Retina (tissue), 1 donor: ENCODE measurements around the gene IPPK.

ENCODE experiments used
- DNase-seq: peaks from one replicate; pipeline ENCODE4 v3.0.0-alpha.2; 2016

Gene IPPK

GRCh38 chr9:92655896-92656536, 13.9 kb downstream of the IPPK start:
- DNase-seq: no peak

GRCh38 chr9:92655366-92655765, 14.6 kb downstream of the IPPK start:
- no peak for DNase-seq

GRCh38 chr9:92654481-92655301, 15.2 kb downstream of the IPPK start:
- no peak for DNase-seq

DNA sequence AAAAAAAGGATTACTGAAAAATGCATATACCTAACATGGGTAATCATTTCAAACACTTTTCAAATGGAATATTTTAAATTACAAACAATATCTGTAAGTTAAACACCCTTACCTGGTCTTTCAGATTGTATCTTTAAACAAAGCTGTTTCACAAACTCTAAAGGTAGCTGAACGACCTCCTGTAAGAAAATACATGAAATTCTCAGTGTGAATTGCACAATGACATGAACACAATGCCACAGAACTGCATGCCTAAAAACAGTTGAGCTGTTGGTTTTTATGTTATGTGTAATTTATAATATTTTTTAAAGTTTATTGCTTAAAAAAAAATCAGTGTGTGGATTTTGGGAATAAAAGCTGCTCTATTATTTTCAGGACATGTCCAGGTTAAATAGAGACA, 17.5 kb downstream of the IPPK start:
- no peak for DNase-seq

DNA sequence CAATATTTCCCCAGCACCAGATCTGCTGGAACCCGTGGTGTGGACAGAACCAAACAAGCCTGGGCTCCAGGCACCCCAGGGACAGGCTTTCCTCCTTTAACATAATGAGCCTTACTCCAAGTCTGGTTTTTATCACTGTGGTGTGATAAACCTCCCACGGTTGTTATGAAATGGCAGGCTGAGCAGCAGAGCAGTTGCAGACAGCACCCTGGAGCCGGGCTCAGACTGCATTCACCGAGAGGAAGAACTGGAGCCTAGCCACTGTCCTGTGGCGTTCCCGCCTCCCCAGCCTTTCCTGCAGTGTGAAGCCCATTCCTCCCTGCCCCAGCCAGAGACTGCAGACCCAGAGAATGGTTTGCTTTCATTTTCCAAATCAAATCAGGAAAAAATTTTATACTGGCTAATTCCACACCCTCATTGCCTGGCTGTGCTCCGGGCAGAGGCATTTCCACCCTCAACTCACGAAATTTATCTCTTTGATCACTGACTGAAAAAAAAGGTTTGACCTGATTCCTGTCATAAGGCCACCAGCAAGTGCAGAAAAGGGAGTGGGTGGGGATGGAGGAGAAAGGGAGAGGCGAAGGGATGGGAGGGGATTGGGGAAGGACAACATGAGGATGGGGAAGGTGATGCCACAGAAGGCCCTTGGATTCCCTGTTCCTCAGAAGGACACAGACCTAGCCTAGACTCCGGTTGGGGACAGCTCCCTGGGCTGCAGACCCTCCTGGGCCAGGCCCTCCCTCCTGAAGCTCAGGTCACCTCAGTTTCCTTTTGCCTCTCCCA, 18.9 kb downstream of the IPPK start:
- no peak for DNase-seq

- DNase-seq: no peak
These were observed 19.6 kb downstream of the IPPK start for GRCh38 chr9:92650296-92650695.

- DNase-seq: no peak
These were observed 20.9 kb downstream of the IPPK start for GRCh38 chr9:92649007-92649406.

DNA sequence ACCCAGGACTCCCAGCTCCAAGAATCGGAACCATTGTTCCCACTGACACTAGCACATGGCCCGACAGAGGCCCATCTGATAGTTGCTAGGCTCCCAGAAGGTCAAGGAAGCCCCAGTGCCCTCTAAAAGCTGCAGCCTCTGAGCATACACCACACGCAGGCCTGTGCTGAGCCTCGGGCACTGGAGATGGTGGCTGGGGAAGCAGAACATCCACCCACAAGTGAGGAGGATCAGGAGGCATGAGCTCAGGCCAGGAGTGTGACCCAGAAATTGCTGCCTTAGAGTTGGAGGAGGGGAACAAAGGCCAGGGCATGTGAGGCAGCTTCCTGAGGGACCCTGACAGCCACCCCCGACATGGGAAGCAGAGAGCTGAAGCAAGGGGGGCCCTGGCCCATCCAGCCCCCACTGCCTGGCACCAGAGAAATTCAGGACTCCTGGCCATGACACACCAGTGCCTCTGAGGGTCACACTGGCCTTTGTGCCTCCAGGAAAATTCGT, 21.4 kb downstream of the IPPK start:
- no peak for DNase-seq

DNA sequence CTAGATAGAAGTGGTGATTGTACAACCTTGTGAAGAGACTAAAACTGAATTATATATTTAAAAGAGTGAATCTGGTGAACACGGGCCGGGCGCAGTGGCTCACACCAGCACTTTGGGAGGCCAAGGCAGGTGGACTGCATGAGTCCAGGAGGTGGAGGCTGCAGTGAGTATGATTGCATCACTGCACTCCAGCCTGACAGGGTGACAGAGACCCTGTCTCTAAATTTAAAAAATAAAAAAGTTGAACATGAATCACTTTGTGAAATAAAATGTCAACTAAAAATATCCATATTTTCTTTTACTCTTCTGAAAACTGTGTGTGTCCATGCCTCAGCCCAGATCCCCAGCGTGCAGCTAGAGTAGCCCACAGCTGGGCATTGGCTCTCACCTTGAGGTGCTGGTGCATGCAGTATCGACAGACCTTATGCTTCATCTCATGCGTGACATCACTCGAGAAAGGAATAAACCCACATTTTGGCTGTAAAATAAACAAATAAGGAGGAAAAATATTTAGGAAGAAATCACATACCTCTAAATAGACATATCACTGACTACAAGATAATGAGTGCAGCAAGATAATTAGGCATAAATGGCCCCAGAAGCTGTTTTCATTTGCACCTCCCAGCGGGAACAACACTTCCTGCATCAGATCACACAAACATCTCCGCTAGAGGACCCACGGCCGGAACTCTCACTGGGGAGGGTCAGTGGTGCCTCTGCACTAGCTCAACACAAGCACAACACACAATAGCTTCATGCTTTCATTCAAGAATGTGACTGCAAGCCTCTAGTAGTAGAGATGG, 22.1 kb downstream of the IPPK start:
- no peak for DNase-seq

GRCh38 chr9:92645041-92645440, 24.9 kb downstream of the IPPK start:
- no peak for DNase-seq

DNA sequence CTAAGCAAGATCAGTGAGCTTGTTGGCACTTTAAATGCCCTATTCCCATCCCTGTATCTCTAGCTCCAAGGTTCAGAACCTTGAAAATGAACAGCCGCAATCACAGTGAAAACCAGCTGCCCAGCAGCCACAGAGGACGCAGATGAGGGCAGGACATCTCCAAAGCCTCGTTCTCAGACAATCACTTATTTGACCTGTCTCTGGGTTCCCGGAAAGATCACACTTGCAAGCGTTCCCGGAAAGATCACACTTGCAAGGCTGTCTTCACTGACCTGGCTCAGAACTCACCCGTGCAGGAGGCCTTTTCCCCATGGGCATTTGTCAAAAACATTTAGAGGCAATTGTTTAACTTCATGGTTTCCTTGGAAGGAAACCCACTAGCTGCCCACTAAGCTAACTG, 25.7 kb downstream of the IPPK start:
- DNase-seq: no peak

- DNase-seq: no peak
These were observed 27.4 kb downstream of the IPPK start for GRCh38 chr9:92642564-92642963.

DNA sequence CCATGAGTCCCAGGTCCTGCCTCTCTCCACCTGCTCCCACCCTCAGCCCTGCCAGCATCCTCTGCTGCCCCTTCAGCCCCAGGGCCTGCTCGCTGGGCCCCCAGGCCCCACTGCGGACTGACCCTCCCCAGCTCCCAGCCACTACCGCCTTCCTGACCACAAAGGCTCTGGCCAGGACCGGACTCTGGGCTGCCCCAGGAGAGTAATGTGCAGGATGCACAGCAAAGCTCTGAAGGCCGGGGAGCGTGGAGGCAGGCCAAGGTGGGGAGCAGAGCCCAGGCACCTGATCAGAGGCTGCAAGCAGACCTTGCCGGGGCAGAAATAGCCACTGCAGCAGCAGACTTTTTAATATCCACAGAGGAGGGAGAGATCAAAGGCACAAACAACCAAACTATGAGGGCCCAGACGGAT, 27.9 kb downstream of the IPPK start:
- no peak for DNase-seq

- no peak for DNase-seq
These were observed 28.7 kb downstream of the IPPK start for GRCh38 chr9:92641092-92641809.

DNA sequence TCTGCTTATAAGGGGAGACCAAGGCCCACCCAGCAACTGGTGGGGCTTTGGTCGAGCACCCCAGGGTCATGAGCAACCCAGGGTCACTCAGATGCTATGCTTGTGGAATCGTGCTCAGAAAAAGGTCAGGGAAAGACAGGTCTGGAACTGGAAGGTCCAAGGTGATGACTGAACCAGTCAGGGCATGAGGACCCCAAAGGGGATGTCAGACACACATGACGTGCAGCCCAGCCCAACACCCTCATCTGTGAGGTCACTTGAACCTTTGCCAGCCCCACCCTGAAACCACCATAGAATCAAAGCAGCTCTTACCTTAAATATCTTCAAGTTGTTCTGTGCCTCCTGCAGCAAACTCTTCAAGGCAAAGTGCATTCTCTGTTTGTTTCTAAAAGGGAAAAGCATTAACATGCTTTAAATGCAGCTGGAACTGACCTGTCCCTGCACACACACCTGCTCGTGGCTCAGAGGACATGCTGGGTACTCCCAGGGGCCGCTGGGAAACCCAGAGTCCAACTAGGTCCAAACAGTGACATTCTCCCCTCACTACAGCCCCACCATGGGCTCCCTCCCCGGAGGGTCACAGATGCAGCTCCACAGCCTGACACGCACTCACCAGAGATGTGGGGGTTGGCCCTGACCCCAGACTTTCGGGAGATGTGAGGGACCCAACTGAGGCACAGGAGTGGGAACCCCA, 29.4 kb downstream of the IPPK start:
- no peak for DNase-seq

GRCh38 chr9:92639791-92640271, 30.1 kb downstream of the IPPK start:
- no peak for DNase-seq

DNA sequence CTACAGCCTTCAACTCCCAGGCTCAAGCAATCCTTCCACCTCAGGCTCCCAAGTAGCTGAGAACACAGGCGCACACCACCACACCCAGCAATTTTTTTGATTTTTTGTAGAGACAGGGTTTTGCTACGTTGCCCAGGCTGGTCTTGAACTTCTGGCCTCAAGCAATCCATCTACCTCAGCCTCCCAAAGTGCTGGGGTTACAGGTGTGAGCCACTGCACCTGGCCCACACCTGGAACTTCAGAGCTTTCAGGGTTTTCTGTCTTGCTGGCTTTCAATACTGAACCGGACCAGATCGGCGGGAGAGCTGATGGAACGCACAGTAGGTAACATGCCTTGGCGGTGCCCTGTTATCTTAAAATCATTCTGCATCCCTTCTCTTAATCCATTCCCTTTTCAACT, 30.8 kb downstream of the IPPK start:
- DNase-seq: no peak

GRCh38 chr9:92638621-92639101, 31.3 kb downstream of the IPPK start:
- DNase-seq: no peak

DNA sequence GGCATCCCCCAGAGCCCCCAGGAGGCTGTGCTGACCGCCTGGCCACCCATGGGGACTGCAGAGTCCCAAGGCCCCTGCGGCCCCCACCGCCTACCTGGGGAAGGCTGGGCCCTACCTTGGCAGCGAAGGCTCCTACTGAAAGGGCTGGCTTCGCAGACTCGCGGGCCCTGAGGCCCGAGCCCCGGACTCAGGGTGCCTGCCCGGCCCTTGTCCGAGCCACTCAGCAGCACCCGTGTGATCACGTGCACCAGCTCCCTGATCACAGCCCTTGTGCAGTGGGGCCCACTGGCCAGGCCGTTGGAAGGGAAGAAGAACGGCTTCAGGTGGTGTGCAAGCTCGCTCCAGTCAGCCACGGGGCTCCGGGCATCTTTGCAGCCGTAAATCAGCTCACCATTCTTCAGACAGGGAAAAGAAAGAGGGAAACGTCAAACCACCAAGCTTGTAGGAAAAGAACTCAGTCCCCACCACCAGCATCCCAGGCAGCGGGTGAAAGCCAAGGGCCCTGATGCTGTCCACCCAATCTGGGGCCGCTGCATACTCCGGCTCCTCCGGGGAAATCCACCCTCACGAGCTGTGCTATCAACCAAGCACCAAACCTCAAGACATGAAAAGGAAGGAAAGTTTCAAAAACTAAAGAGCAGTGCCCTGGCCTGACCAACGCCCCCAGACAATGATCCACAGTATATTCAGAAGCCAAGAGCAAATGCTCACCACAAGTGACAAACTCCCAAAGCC, 31.9 kb downstream of the IPPK start:
- no peak for DNase-seq

- DNase-seq: no peak
These were observed 32.6 kb downstream of the IPPK start for GRCh38 chr9:92637326-92637725.
